Ectodermal cell (in vitro differentiated cells): ENCODE measurements around the gene PALM.
"Not testable (repeated sequence)": the region's sequence is repeated elsewhere in the genome, so short reads cannot be mapped to it uniquely, and the experiment has no call there.

ENCODE experiments used
- H3K27ac ChIP-seq: 2 replicates; pipeline ENCODE4 v1.7.0; 2013; ENCODE audit warnings: mild to moderate bottlenecking, low read depth, low read length; ENCODE audit not compliant: insufficient read depth, poor library complexity, severe bottlenecking
- H3K27me3 ChIP-seq: 2 replicates; pipeline ENCODE4 v1.7.0; 2013; ENCODE audit warnings: mild to moderate bottlenecking, low read length; ENCODE audit not compliant: insufficient read depth, control insufficient read depth, poor library complexity, severe bottlenecking
- H3K36me3 ChIP-seq: one replicate; pipeline ENCODE4 v1.7.0; 2013; ENCODE audit warnings: low read length; ENCODE audit not compliant: control insufficient read depth, insufficient read depth
- H3K4me1 ChIP-seq: one replicate; pipeline ENCODE4 v1.7.0; 2013; ENCODE audit warnings: low read length; ENCODE audit not compliant: control insufficient read depth, insufficient read depth
- H3K4me3 ChIP-seq: 2 replicates; pipeline ENCODE4 v1.7.0; 2013; ENCODE audit warnings: low read depth, low read length, control low read depth; ENCODE audit not compliant: insufficient read depth
- H3K9me3 ChIP-seq: 2 replicates; pipeline ENCODE4 v1.7.0; 2013; ENCODE audit warnings: mild to moderate bottlenecking, low read length, moderate library complexity; ENCODE audit not compliant: control insufficient read depth
- WGBS, 2 experiments: methylation state at CpG; one replicate each; pipeline ENCODE4 v1.1.7; 2013; ENCODE audit warnings: missing lambda C conversion rate in 2 of 2; 5-methylcytosine and 5-hydroxymethylcytosine counted together

Gene PALM

GRCh38 chr19:690203-690602 lies 18.5 kb upstream of the PALM start:
- no peaks in the 10 kb centered on the region for H3K4me1 ChIP-seq
- H3K4me3 ChIP-seq: no peak overlapping the region
- H3K27ac ChIP-seq: no peak overlapping the region
- H3K27me3 ChIP-seq: no peaks in the 10 kb centered on the region
- H3K36me3 ChIP-seq: no peaks in the 10 kb centered on the region
- WGBS, 2 experiments: 81 to 82% methylated on average over 18 of the region's 18 CpGs
- no peaks in the 10 kb centered on the region for H3K9me3 ChIP-seq

DNA sequence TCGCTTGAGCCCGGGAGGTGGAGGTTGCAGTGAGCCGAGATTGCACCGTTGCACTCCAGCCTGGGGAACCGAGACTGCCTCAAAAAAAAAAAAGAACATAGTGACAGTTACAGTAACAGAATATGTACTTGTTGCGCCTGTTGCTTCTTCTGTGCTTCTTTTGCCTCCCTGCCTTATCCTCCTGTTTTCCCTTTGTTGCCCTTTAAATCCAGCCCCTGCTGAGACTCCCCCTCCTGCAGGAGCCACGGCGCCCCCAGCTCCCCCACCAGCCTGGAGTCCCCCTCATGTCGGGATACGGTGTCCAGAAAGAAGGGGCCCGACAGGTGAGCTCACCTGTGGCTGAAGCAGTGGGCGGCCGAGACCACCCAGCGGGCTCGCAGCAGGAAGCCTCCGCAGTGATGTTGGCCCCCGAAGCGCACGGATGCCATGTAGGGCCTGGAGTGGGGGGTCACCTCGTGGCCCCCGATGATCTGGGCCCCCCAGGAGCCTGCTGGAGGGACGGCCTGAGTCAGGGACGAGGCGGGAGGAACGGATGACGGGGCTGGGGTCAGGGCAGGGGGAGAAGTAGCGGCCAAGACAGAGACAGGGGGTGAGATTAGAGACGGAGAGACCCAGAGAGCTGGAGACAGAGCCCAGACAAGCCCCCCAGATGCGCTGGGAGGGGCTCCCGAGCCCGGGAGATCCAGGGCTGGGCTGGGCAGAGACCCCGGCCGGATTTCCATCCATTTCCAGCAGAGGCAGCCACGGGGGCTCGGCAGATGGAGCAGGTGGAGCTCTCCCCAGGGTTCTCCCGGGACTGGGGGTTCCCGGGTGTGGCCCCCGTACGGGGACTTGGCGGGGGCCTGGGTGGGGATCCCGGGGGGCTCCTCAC lies 14.0 kb upstream of the PALM start:
- Histone ChIP-seq H3K4me3 (no peak overlapping the region), H3K27ac (no peak overlapping the region), H3K4me1 (no peaks in the 10 kb centered on the region), H3K9me3 (no peaks in the 10 kb centered on the region), H3K27me3 (no peaks in the 10 kb centered on the region), H3K36me3 (no peaks in the 10 kb centered on the region)
- WGBS, 2 experiments: 78% methylated on average over 41 of the region's 41 CpGs

DNA sequence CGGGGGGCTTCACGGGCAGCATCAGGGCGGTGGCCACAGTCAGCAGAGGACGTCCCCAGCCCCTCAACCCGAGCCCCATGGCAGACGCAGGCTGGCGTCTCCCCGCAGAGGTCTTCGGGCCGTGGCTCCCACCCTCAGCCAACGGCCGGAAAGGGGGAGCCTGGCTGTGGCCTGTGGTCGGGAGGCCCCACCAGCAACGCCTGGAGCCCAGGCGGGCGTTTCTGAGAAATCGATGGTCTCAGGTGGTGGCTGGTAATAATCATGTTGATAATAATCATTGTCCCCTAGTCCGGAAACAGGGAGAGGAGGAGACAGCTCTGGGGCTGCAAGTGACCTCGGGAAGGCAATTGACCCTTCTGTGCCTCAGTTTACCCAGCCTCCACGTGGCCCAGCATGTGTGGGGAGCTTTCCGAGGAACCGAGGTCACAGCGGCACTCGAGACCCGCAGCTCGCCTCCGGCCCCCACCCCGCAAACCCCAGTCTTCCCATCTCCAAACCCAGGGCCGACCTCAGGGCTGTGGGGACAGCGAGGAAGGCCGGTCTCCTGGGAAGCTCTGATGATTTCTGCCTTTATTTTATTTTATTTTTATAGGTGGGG lies 13.3 kb upstream of the PALM start, which contains the start of gene PRSS57:
PRSS57 (minus strand) TSS at position 101 of the 598 bp plus-strand sequence; CDS start at position 79, 22 bp downstream.
- Histone ChIP-seq H3K27ac (no peak within 1 kb of the TSS), H3K27me3 (no peaks in the 10 kb centered on the region), H3K4me3 (no peak within 1 kb of the TSS), H3K36me3 (no peaks in the 10 kb centered on the region), H3K4me1 (no peaks in the 10 kb centered on the region), H3K9me3 (no peaks in the 10 kb centered on the region)
- WGBS, 2 experiments: 90 to 92% methylated on average over 31 of the region's 31 CpGs

GRCh38 chr19:698529-698928 lies 10.2 kb upstream of the PALM start:
- WGBS, 2 experiments: 93% methylated on average over 15 of the region's 15 CpGs
- H3K4me3 ChIP-seq, H3K9me3 ChIP-seq, H3K36me3 ChIP-seq, H3K27ac ChIP-seq, H3K27me3 ChIP-seq, H3K4me1 ChIP-seq: not testable (repeated sequence)

DNA sequence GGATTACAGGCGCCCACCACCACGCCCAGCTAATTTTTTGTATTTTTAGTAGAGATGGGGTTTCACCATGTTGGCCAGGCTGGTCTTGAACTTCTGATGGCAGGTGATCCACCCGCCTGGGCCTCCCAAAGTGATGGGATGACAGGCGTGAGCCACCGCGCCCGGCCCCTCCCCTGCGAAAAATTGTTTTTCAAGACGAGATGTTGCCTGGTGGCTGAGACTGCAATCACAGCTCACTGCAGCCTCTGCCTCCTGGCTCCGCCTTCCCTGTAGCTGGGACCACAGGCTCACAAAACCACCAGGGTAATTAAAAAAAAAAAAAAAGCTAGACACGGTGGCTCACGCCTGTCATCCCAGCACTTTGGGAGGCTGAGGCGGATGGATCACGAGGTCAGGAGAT lies 8.8 kb upstream of the PALM start:
- not testable (repeated sequence) for H3K4me3 ChIP-seq, H3K9me3 ChIP-seq, H3K27me3 ChIP-seq, H3K36me3 ChIP-seq, H3K4me1 ChIP-seq, H3K27ac ChIP-seq
- 78 to 86% methylated on average over 10 to 11 of the region's 14 CpGs for WGBS, 2 experiments

- not testable (repeated sequence) for H3K36me3 ChIP-seq, H3K9me3 ChIP-seq, H3K27me3 ChIP-seq, H3K4me3 ChIP-seq, H3K4me1 ChIP-seq, H3K27ac ChIP-seq
- 86 to 92% methylated on average over 6 of the region's 6 CpGs for WGBS, 2 experiments
These were observed 5.9 kb upstream of the PALM start for GRCh38 chr19:702847-703246.

GRCh38 chr19:703329-703650 lies 5.4 kb upstream of the PALM start:
- no peaks in the 10 kb centered on the region for H3K27me3 ChIP-seq
- no peaks in the 10 kb centered on the region for H3K36me3 ChIP-seq
- no peak overlapping the region for H3K27ac ChIP-seq
- 83 to 84% methylated on average over 4 of the region's 4 CpGs for WGBS, 2 experiments
- H3K4me1 ChIP-seq: no peaks in the 10 kb centered on the region
- no peak overlapping the region for H3K4me3 ChIP-seq
- H3K9me3 ChIP-seq: no peaks in the 10 kb centered on the region

GRCh38 chr19:703651-704446 lies 4.9 kb upstream of the PALM start:
- 20 to 21% methylated on average over 50 of the region's 50 CpGs for WGBS, 2 experiments
- Histone ChIP-seq H3K4me3 (no peak overlapping the region), H3K36me3 (no peaks in the 10 kb centered on the region), H3K27me3 (no peaks in the 10 kb centered on the region), H3K9me3 (no peaks in the 10 kb centered on the region), H3K4me1 (no peaks in the 10 kb centered on the region), H3K27ac (no peak overlapping the region)

GRCh38 chr19:704447-704741 lies 4.3 kb upstream of the PALM start:
- Histone ChIP-seq H3K4me1 (no peaks in the 10 kb centered on the region), H3K9me3 (no peaks in the 10 kb centered on the region), H3K4me3 (no peak overlapping the region), H3K27ac (no peak overlapping the region), H3K27me3 (no peaks in the 10 kb centered on the region), H3K36me3 (no peaks in the 10 kb centered on the region)
- 64 to 67% methylated on average over 14 of the region's 14 CpGs for WGBS, 2 experiments

DNA sequence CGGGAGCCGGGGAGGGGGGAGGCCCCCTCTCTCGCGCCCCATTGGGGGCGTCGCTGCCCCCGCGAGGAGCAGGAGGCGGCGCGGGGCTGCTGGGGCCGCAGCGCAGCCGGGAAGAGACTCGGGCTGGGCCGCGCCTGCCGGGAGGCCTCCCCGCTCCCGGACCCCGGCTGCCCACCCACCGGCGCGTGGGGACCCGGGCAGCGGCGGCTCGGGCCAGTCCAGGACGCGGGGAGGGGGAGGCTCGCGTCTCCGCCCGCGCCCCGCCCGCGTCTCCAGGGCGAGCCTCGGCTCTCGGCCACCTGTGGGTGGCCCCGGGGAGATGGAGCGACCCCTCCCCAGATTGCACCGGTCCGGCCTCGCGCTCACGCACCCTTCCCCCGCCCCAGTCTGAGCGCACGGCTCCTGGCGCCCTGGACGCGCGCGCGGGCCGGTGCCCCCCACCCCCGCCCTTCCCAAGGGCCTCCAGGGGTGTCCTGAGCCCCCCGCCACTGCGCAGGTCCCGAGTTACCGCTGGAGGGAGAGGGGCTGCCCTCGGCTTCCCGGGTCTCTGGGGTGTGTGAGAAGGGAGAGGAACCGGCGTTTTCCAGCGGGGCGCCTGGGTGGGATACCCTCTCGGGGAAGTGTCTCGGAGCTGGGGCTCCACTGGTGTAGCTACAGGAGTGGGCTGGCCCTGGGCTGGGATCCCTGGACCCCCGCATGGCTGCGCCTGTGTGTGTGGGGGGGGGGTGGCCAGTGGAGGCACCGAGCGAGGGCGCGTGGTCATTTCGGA lies 645 bp downstream of the PALM start:
- WGBS, 2 experiments: 9 to 10% methylated on average over 78 of the region's 78 CpGs
- H3K4me1 ChIP-seq: peaks cover 14% of the 10 kb centered on the region
- H3K9me3 ChIP-seq: no peaks in the 10 kb centered on the region
- peak overlapping the region; percentile 50 for H3K4me3 ChIP-seq
- H3K36me3 ChIP-seq: no peaks in the 10 kb centered on the region
- H3K27ac ChIP-seq: no peak overlapping the region
- no peaks in the 10 kb centered on the region for H3K27me3 ChIP-seq
